Measurements from ENCODE around the gene OR4M1. TPM values are rescaled to one million over a fixed set of nuclear protein-coding genes. Genes with fewer than 3 reads are reported as not detected.
"Not testable (repeated sequence)": the region's sequence is repeated elsewhere in the genome, so short reads cannot be mapped to it uniquely, and the experiment has no call there.

The OR4M1 gene
- total and polyA plus RNA-seq, 2 donors (not counting 1 experiment from before 2014, with no cell fraction given), result not detected

DNA sequence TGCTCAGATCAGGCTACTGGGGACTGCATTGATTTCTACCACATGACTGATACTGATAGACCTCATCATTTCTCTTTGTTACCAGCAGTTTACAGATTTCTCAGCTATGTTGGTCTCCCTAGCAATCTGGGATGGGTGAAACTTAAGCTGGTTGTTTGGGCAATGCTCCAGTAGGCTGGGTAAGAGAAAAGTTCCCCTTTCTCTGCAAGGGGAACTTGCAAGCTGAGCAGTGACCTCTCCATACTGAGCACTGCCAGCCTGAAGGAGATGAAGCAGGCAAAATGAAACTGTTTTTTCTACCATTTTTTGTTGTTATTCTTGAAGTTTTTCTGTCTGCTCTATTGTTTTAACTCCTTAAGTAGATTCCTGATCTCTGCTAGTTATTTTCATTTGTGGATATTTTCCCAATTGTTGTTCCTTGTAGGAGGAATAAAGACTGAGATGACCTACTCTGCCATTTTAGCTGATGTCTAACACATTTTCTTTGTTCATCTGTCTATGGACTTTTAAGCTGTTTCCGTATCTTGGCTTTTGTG lies 1.3 kb upstream of the OR4M1 start:
- no peak overlapping the region for H3K4me3 ChIP-seq (replicated peaks in 1 of 4; ENCODE audit: control extremely low read depth in 1 of 4, insufficient read depth in 1 of 4, low read depth in 3 of 4, low read length in 4 of 4)
- no peaks in the 10 kb centered on the region for H3K4me1 ChIP-seq (ENCODE audit: control insufficient read depth, extremely low read depth, insufficient read depth, low read length)
- H3K4me2 ChIP-seq (ENCODE audit: extremely low read depth, insufficient read depth, low read length), result no peak overlapping the region
- H2AFZ ChIP-seq (ENCODE audit: low read length), result no peak overlapping the region
- H3K9me3 ChIP-seq (ENCODE audit: control insufficient read depth, insufficient read depth, low read depth, low read length), result no peaks in the 10 kb centered on the region
- H3K36me3 ChIP-seq (ENCODE audit: control insufficient read depth, insufficient read depth, low read length), result no peaks in the 10 kb centered on the region
- no peak overlapping the region for H3K27ac ChIP-seq (ENCODE audit: insufficient read depth, low read length)
- H4K20me1 ChIP-seq (ENCODE audit: control insufficient read depth, extremely low read depth, insufficient read depth, low read length), result no peaks in the 10 kb centered on the region
- no peaks in the 10 kb centered on the region for H3K79me2 ChIP-seq (ENCODE audit: control insufficient read depth, insufficient read depth, low read length)
- TF ChIP-seq, protein P1, sequence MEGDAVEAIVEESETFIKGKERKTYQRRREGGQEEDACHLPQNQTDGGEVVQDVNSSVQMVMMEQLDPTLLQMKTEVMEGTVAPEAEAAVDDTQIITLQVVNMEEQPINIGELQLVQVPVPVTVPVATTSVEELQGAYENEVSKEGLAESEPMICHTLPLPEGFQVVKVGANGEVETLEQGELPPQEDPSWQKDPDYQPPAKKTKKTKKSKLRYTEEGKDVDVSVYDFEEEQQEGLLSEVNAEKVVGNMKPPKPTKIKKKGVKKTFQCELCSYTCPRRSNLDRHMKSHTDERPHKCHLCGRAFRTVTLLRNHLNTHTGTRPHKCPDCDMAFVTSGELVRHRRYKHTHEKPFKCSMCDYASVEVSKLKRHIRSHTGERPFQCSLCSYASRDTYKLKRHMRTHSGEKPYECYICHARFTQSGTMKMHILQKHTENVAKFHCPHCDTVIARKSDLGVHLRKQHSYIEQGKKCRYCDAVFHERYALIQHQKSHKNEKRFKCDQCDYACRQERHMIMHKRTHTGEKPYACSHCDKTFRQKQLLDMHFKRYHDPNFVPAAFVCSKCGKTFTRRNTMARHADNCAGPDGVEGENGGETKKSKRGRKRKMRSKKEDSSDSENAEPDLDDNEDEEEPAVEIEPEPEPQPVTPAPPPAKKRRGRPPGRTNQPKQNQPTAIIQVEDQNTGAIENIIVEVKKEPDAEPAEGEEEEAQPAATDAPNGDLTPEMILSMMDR (conservative IDR thresholded peaks at IDR 0.05 in 1 of 2, IDR thresholded peaks at IDR 0.05 in 1 of 2; ENCODE audit: low read depth in 1 of 2, low read length in 2 of 2), result no peak
- no peak for TF ChIP-seq EZH2 (IDR thresholded peaks at IDR 0.05; ENCODE audit: low read length, missing control alignments)
- H3K27me3 ChIP-seq (ENCODE audit: control insufficient read depth, insufficient read depth, low read length), result no peaks in the 10 kb centered on the region
- no peak overlapping the region for H3K9ac ChIP-seq (ENCODE audit: insufficient read depth, low read length)
- DNase-seq (ENCODE audit: low read depth in 2 of 2), result no peak

DNA sequence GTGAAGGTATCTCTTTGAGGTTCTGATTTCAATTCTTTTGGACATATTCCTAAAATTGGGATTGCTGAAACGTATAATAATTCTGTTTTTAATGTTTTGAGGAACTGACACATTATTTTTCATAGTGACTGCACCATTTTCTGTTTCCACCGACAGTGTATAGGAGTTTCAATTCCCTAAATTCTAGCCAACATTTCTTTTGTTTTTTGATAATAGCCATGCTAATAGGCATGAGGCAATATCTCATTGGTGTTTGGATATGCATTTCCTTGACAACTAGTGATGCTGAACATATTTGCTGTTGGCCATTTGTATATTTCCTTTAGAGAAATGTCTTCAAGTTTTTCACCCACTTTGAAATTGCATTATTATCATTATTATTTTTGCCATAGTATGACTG lies 850 bp upstream of the OR4M1 start:
- not testable (repeated sequence) for H3K27ac ChIP-seq (ENCODE audit: insufficient read depth, low read length); H3K27me3 ChIP-seq (ENCODE audit: control insufficient read depth, insufficient read depth, low read length); H3K9ac ChIP-seq (ENCODE audit: insufficient read depth, low read length); H3K4me1 ChIP-seq (ENCODE audit: control insufficient read depth, extremely low read depth, insufficient read depth, low read length); H4K20me1 ChIP-seq (ENCODE audit: control insufficient read depth, extremely low read depth, insufficient read depth, low read length); H3K4me3 ChIP-seq (replicated peaks in 1 of 4; ENCODE audit: control extremely low read depth in 1 of 4, insufficient read depth in 1 of 4, low read depth in 3 of 4, low read length in 4 of 4); H2AFZ ChIP-seq (ENCODE audit: low read length); H3K4me2 ChIP-seq (ENCODE audit: extremely low read depth, insufficient read depth, low read length); H3K36me3 ChIP-seq (ENCODE audit: control insufficient read depth, insufficient read depth, low read length); H3K79me2 ChIP-seq (ENCODE audit: control insufficient read depth, insufficient read depth, low read length); DNase-seq (ENCODE audit: low read depth in 2 of 2); H3K9me3 ChIP-seq (ENCODE audit: control insufficient read depth, insufficient read depth, low read depth, low read length)

DNA sequence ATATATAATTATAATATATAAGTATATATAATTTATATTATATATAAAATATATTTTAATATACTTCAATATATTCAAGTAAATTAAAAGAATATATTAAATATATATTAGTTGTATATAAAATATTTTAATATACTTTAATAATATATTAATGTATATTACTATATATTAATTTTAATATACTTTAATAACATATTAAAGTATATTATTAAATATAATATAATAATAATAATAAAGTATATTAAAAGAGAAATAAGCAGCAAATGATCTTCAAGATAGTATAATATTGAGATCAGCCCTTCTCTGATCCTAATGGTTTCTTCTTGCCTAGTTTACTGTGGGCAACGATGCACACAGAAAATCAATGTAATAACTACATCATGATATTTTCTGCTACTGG lies 2.3 kb downstream of the OR4M1 start:
- no peak for DNase-seq (ENCODE audit: low read depth in 2 of 2)
- no peaks in the 10 kb centered on the region for H3K36me3 ChIP-seq (ENCODE audit: control insufficient read depth, insufficient read depth, low read length)
- H3K27me3 ChIP-seq (ENCODE audit: control insufficient read depth, insufficient read depth, low read length), result no peaks in the 10 kb centered on the region
- no peaks in the 10 kb centered on the region for H4K20me1 ChIP-seq (ENCODE audit: control insufficient read depth, extremely low read depth, insufficient read depth, low read length)
- H3K9ac ChIP-seq (ENCODE audit: insufficient read depth, low read length), result no peak overlapping the region
- no peak overlapping the region for H3K4me3 ChIP-seq (replicated peaks in 1 of 4; ENCODE audit: control extremely low read depth in 1 of 4, insufficient read depth in 1 of 4, low read depth in 3 of 4, low read length in 4 of 4)
- no peaks in the 10 kb centered on the region for H3K4me1 ChIP-seq (ENCODE audit: control insufficient read depth, extremely low read depth, insufficient read depth, low read length)
- H3K27ac ChIP-seq (ENCODE audit: insufficient read depth, low read length), result no peak overlapping the region
- no peak for TF ChIP-seq EZH2 (IDR thresholded peaks at IDR 0.05; ENCODE audit: low read length, missing control alignments)
- TF ChIP-seq, protein P1 (conservative IDR thresholded peaks at IDR 0.05 in 1 of 2, IDR thresholded peaks at IDR 0.05 in 1 of 2; ENCODE audit: low read depth in 1 of 2, low read length in 2 of 2), result no peak
- H3K4me2 ChIP-seq (ENCODE audit: extremely low read depth, insufficient read depth, low read length), result no peak overlapping the region
- no peaks in the 10 kb centered on the region for H3K9me3 ChIP-seq (ENCODE audit: control insufficient read depth, insufficient read depth, low read depth, low read length)
- no peak overlapping the region for H2AFZ ChIP-seq (ENCODE audit: low read length)
- H3K79me2 ChIP-seq (ENCODE audit: control insufficient read depth, insufficient read depth, low read length), result no peaks in the 10 kb centered on the region

DNA sequence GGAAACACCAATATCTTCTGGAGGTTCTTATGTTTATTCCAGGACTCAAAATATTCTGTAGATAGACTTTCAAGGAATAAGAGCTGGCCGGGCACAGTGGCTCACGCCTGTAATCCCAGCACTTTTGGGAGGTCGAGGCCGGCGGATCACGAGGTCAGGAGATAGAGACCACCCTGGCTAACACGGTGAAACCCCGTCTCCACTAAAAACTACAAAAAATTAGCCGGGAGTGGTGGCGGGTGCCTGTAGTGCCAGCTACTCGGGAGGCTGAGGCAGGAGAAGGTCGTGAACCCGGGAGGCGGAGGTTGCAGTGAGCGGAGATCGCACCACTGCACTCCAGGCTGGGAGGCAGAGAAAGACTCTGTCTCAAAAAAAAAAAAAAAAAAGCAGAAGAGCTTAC lies 12.5 kb downstream of the OR4M1 start:
- H3K36me3 ChIP-seq (ENCODE audit: control insufficient read depth, insufficient read depth, low read length); H2AFZ ChIP-seq (ENCODE audit: low read length); H3K9me3 ChIP-seq (ENCODE audit: control insufficient read depth, insufficient read depth, low read depth, low read length); H3K9ac ChIP-seq (ENCODE audit: insufficient read depth, low read length); H3K27ac ChIP-seq (ENCODE audit: insufficient read depth, low read length); H4K20me1 ChIP-seq (ENCODE audit: control insufficient read depth, extremely low read depth, insufficient read depth, low read length); H3K79me2 ChIP-seq (ENCODE audit: control insufficient read depth, insufficient read depth, low read length); H3K4me3 ChIP-seq (replicated peaks in 1 of 4; ENCODE audit: control extremely low read depth in 1 of 4, insufficient read depth in 1 of 4, low read depth in 3 of 4, low read length in 4 of 4); DNase-seq (ENCODE audit: low read depth in 2 of 2); H3K27me3 ChIP-seq (ENCODE audit: control insufficient read depth, insufficient read depth, low read length); H3K4me1 ChIP-seq (ENCODE audit: control insufficient read depth, extremely low read depth, insufficient read depth, low read length); H3K4me2 ChIP-seq (ENCODE audit: extremely low read depth, insufficient read depth, low read length): not testable (repeated sequence)

DNA sequence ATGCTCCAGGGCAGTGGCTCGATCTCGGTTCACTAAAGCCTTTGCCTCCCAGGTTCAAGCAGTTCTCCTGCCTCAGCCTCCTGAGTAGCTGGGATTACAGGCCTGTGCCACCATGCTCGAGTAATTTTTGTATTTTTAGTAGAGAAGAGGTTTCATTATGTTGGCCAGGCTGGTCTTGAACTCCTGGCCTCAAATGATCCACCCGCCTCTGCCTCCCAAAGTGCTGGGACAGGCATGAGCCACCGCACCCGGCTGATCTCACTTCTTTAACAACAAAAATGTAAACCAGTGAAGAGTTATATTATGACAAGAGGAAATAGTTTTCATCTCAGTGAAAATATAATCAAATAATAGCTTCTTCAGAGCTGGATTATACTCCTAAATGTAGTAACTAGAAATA lies 14.0 kb downstream of the OR4M1 start:
- not testable (repeated sequence) for DNase-seq (ENCODE audit: low read depth in 2 of 2); H2AFZ ChIP-seq (ENCODE audit: low read length); H3K4me1 ChIP-seq (ENCODE audit: control insufficient read depth, extremely low read depth, insufficient read depth, low read length); H3K4me2 ChIP-seq (ENCODE audit: extremely low read depth, insufficient read depth, low read length); H3K9me3 ChIP-seq (ENCODE audit: control insufficient read depth, insufficient read depth, low read depth, low read length); H4K20me1 ChIP-seq (ENCODE audit: control insufficient read depth, extremely low read depth, insufficient read depth, low read length); H3K27me3 ChIP-seq (ENCODE audit: control insufficient read depth, insufficient read depth, low read length); H3K27ac ChIP-seq (ENCODE audit: insufficient read depth, low read length); H3K36me3 ChIP-seq (ENCODE audit: control insufficient read depth, insufficient read depth, low read length); H3K79me2 ChIP-seq (ENCODE audit: control insufficient read depth, insufficient read depth, low read length); H3K4me3 ChIP-seq (replicated peaks in 1 of 4; ENCODE audit: control extremely low read depth in 1 of 4, insufficient read depth in 1 of 4, low read depth in 3 of 4, low read length in 4 of 4); H3K9ac ChIP-seq (ENCODE audit: insufficient read depth, low read length)

All from fibroblast of lung (primary cell).